ENCODE results near the gene DPH3.

Gene DPH3

DNA sequence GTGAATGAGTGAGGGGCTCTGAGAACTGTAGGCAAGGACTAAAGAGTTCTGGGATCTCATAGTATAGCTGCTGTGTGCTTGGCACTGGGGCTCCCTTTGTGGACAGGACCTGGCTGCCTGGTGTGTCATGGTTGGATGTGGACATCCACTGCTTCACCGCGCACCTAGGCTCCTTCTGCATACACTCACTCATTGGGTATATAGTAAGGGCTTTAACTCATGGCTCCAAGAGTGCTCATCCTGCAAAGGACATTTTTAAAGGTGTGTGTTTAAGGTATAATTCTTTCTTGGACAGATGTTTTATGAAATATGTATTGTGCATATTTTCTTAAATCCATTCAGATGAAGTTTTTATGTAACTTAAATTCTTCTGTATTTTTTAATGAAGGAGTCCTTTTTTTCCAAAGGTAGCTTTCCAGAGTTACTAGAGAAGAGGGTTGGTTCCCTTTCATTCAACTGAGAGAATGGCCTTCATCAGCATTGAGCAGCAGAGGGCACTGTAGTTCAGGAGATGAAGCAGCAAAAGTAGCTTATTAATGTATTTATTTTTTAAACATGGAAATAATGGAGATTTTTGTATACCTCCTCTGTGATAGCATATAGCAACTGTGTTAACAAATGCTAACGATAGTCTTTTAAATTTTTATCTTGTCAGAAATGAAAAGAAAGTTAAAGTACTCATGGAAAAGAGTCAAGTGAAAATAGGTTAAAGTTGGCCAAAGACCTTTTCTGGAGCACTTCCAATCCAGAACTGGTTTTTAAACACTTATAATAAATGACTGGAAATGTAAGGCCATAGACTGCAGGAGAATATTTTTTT, 25.5 kb upstream of the DPH3 start:
- DNase-seq = peak; percentile 72

- DNase-seq = no peak
Observed at GRCh38 chr3:16289144-16289889, 24.6 kb upstream of the DPH3 start.

- DNase-seq = peak; percentile 50
Observed at GRCh38 chr3:16288664-16289063, 23.9 kb upstream of the DPH3 start.

- peak; percentile 19 for DNase-seq
Observed at GRCh38 chr3:16286751-16287543, 22.2 kb upstream of the DPH3 start.

DNA sequence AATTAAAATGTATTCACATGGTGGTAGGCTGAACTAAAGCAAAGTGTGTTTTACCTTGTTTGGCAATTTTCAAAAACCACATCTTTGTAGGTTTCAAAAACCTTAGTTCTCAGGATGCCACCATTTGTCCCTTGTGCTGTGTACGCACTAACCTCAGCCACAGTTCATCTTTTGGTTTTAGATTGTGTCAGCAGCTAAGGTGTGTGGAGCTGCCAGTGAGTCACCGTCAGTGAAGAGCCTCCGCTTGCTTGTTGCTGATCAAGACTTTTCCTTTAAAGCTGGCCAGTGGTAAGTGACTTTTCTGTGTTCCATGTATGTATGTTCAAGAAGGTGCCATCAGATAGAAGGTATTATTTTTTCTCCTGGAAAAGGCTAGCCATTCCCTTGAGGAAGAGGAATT, 21.4 kb upstream of the DPH3 start:
- peak; percentile 82 for DNase-seq

GRCh38 chr3:16284633-16285032, 19.9 kb upstream of the DPH3 start:
- no peak for DNase-seq

GRCh38 chr3:16280671-16281070, 15.9 kb upstream of the DPH3 start:
- no peak for DNase-seq

DNA sequence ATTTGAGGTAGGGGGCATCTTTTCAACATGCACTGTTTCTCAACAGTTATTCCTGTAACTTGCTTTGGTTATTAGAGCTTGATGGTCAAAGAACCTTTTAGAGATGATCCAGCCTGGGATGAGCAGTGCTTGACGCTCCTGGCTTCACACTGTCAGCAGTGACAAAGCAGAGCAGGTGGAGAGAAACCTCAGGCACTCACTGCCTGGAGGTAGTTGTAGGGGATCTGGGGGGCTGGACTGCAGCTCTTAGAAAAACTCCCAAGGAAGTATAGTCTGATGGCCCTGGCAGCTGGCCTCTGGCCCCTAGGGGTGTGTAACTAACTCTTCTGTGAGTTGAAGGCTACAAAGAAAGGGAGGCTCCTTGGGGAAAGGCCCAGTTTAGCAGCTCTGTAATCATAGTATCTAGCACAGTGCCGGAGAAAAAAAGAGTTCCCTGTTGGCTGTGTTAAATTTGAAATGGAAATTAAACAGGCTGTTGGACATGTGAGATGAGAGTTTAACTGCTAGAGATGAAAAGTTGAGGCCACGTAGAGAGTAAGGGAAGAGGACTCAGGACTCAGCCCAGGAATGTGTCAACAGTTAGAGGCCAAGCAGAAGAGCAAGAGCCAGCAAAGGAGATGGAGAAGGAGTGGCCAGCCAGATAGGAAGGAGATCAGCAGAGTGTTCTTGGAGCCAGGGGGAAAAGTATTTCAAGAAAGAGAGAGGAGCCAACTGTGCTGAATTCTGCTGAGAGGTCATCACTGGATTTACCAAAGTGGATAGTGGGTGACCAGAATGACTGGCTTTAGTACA, 14.5 kb upstream of the DPH3 start:
- no peak for DNase-seq

DNA sequence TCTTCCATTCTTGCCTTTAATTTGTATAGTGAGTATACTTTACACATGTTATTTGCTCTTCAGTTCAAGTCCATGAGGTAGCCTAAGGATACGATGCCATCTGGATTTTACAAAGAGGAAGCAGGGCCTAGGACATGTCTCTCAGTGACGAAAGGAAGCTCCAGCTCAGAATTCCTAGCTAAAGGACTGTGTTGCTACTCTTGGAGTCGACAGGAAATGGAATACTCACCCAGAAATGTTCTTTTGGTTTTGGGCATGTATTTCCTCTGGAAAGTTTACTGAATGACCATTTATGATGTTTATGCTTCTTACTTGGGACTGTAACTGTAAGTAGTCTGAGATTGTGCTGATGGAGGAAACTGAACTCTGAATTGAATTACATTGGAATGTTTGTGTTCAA, 12.7 kb upstream of the DPH3 start:
- DNase-seq = no peak

GRCh38 chr3:16273867-16274266, 9.1 kb upstream of the DPH3 start:
- DNase-seq = no peak

- DNase-seq = no peak
Observed at GRCh38 chr3:16272588-16272987, 7.8 kb upstream of the DPH3 start.

GRCh38 chr3:16270855-16271254, 6.1 kb upstream of the DPH3 start:
- no peak for DNase-seq

DNA sequence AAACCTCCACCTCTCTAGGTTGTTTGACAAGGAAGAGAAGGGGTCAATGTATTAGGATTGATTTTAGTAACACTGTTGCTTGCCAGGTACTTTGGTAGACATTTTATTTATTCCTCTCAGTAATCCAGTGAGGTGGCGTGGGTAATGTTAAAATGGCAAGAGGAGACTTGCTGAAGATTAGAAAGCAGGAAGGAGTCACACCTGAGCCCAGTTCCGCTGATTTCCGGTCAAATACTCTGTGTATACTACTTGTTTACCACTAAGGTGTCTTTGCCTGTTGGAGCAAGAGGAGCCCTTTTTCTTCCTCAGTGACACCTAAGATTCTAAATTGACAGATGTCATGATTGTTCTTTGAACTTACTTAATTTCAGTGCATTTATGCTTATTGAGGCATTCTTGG, 2.0 kb upstream of the DPH3 start:
- DNase-seq = no peak

DNA sequence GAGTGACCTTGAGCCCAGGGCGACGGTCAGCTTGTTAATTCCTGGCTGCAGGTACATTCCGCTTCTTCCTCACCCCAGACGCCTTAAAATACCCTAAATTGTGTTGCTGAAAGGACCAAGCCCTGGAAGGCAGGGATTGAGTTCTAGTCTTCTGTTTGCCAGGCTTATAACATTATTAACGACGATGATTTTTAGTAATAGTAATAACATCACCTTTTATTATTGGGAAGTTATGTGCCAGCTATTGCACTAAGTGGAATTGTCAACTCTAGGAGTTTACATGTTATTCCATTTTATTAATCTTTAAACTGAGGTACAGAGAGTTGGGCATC, 678 bp upstream of the DPH3 start:
- DNase-seq = no peak

- no peak for DNase-seq
Observed at GRCh38 chr3:16264174-16264707, 502 bp downstream of the DPH3 start.

DNA sequence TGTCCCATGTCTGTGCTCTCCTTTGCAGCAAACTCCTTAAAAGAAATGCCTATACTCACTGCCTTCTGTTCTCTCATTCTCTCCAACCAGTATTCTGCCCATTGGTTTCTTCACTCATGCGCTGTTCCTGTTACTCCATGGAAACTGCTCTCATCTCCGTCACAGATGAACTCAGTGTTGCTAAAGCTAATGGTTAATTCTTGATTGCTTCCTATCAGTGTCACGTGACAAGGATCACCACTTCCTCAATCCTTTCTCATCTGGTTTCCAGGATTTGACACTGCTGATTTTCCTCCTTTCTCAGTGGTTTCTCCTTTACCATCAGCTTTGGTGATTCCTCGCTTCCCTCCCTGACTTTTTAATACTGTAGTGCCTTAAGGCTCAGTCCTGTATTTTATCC, 2.6 kb downstream of the DPH3 start:
- DNase-seq = no peak

DNA sequence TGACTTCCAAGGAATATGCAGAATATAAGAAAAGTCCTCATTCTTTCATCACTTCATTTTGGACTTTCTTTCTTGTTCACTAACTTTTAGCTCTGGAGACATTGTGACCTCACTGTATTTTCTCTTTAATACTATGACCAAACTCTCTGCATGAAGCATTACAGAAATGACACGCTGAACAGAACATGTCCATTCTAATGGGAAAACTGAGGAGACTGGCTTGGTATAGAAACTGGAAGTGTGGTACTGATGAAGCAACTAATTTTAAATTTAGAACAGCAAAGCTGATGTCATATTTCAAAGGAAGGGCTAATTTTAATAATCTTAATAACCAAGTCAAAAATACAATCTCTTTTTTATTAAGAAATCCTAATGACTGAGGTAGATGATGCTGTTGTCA, 4.7 kb downstream of the DPH3 start:
- no peak for DNase-seq

GRCh38 chr3:16258866-16259265, 5.9 kb downstream of the DPH3 start:
- DNase-seq = no peak

GRCh38 chr3:16258177-16258576, 6.6 kb downstream of the DPH3 start:
- no peak for DNase-seq

DNA sequence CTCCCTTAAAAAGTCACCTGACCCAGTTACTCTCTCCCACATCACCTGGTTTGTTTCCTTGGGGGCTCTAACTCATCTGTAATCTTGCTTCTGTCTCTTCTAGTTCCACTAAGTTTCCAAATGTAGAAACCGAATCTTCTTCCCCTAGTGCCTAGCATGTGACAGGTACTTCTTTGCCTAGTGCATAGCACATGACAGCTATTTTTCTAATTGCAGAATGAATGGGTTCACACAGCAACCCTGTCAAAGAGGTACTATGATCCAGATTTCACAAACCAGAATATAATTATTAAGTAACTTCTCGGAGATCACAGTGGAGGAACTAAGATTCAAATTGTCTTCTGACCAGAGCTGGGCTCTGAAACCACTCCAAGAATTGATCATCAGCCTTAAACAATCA, 7.4 kb downstream of the DPH3 start:
- no peak for DNase-seq

- no peak for DNase-seq
Observed at GRCh38 chr3:16255726-16256125, 9.0 kb downstream of the DPH3 start.

DNA sequence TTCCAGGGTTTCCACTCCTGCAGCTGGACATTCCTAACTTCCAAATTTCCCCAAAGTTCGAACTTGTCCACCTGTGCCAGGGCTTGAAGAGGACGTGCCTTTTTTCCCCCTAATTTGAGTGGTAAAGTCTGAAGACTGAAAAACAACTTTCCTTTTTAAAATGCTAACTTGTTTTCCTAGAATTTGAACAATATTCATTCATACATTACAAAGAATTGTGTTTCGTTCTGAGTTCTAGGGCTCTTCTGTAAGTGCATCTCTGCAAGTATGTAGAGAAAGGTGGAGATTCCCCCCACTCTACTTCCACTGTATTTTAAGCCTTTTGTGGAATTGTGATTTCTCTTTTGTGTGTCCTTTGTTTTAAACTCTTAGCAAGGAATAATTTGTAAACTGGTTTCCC, 9.4 kb downstream of the DPH3 start:
- DNase-seq = no peak

DNA sequence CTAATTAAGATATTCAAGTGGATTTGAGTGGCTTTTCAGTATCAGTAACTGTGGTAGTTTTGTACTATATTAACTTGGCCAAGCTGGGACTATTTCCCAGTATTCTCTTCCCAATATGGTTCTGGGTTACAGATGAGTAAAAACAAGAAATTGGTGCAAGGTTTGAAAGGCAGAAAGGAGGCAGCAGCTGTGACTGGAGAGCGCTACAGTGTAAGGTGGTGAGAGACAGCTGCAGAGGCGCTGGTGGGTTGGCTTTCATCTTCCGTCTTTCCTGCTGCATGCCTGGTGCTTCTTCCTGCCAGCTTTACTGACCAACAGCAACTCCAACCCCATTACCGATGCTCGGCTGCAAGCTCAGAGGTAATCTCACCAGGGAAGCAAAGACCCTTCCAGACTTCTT, 9.8 kb downstream of the DPH3 start:
- DNase-seq = no peak

Data from CD4-positive, alpha-beta T cell treated with Interleukin-6 for 4 hours (primary cell).